Neuronal stem cell (in vitro differentiated cells): Measurements from ENCODE around the gene LRMDA.
A peak's percentile ranks its signal among the peaks of the same experiment; 100 is the strongest.

ENCODE experiments used
- DNase-seq: peaks from one replicate; pipeline ENCODE4 v3.0.0-alpha.2; 2013; ENCODE audit warnings: low spot score
- H2AFZ ChIP-seq: one replicate; pipeline ENCODE4 v1.6.1; 2013; ENCODE audit warnings: mild to moderate bottlenecking, low read length, inconsistent platforms
- H2AK5ac ChIP-seq: 2 replicates; pipeline ENCODE4 v1.6.1; 2013; ENCODE audit warnings: low read depth, mild to moderate bottlenecking, inconsistent platforms, low read length, moderate library complexity, mixed read lengths
- H2BK120ac ChIP-seq: 2 replicates; pipeline ENCODE4 v1.6.1; 2013; ENCODE audit warnings: low read depth, mild to moderate bottlenecking, inconsistent platforms, low read length, moderate library complexity, mixed read lengths
- H2BK12ac ChIP-seq: one replicate; pipeline ENCODE4 v1.6.1; 2013; ENCODE audit warnings: low read length, inconsistent platforms
- H2BK15ac ChIP-seq: 2 replicates; pipeline ENCODE4 v1.6.1; 2013; ENCODE audit warnings: mild to moderate bottlenecking, low read length, inconsistent platforms, mixed read lengths
- H2BK5ac ChIP-seq: one replicate; pipeline ENCODE4 v1.6.1; 2013; ENCODE audit warnings: inconsistent platforms, mild to moderate bottlenecking, low read length, moderate library complexity
- H3K14ac ChIP-seq: one replicate; pipeline ENCODE4 v1.6.1; 2013; ENCODE audit warnings: low read length, inconsistent platforms
- H3K18ac ChIP-seq: 2 replicates; pipeline ENCODE4 v1.6.1; 2013; ENCODE audit warnings: low read length, inconsistent platforms
- H3K23ac ChIP-seq: 2 replicates; pipeline ENCODE4 v1.6.1; 2013; ENCODE audit warnings: low read depth, mild to moderate bottlenecking, mixed read lengths, low read length, inconsistent platforms; ENCODE audit not compliant: poor library complexity
- H3K27ac ChIP-seq: replicated peaks from 3 replicates; pipeline ENCODE4 v1.5.1; 2013; ENCODE audit warnings: low read length, inconsistent platforms
- H3K27me3 ChIP-seq, 3 experiments: 2 replicates each; pipeline ENCODE4 v1.6.1; 2013; ENCODE audit warnings: low read length in 3 of 3, mild to moderate bottlenecking in 2 of 3, inconsistent platforms in 1 of 3, low read depth in 1 of 3, mixed read lengths in 1 of 3, moderate library complexity in 1 of 3; ENCODE audit not compliant: control insufficient read depth in 3 of 3, insufficient read depth in 3 of 3
- H3K36me3 ChIP-seq, 2 donors: replicated peaks in 1 of 2; 2 replicates each; pipeline ENCODE4 v1.6.1; 2013; ENCODE audit warnings: low read length in 2 of 2; ENCODE audit not compliant: control insufficient read depth in 2 of 2, insufficient read depth in 2 of 2
- H3K4ac ChIP-seq: 2 replicates; pipeline ENCODE4 v1.6.1; 2013; ENCODE audit warnings: inconsistent platforms, mild to moderate bottlenecking, low read length, moderate library complexity
- H3K4me1 ChIP-seq, 2 donors: 1 replicate in 1 of 2; 2 replicates in 1 of 2; pipeline ENCODE4 v1.6.1; 2013; ENCODE audit warnings: low read length in 2 of 2, low read depth in 1 of 2; ENCODE audit not compliant: control insufficient read depth in 2 of 2, insufficient read depth in 1 of 2
- H3K4me2 ChIP-seq: one replicate; pipeline ENCODE4 v1.6.1; 2013; ENCODE audit warnings: mild to moderate bottlenecking, low read length, inconsistent platforms; ENCODE audit not compliant: insufficient read depth, poor library complexity, severe bottlenecking
- H3K4me3 ChIP-seq, 2 donors: 2 replicates each; pipeline ENCODE4 v1.5.1; 2013; ENCODE audit warnings: low read length in 2 of 2, mild to moderate bottlenecking in 2 of 2, inconsistent platforms in 1 of 2, moderate library complexity in 1 of 2
- H3K79me1 ChIP-seq: one replicate; pipeline ENCODE4 v1.6.1; 2013; ENCODE audit warnings: low read depth, mild to moderate bottlenecking, inconsistent platforms, low read length, moderate library complexity
- H3K9ac ChIP-seq: one replicate; pipeline ENCODE4 v1.6.1; 2013; ENCODE audit warnings: mild to moderate bottlenecking, low read depth, low read length, inconsistent platforms; ENCODE audit not compliant: poor library complexity
- H3K9me3 ChIP-seq, 2 donors: replicated peaks in 1 of 2; 2 replicates each; pipeline versions ENCODE3 to v1.6.1; 2013; ENCODE audit warnings: low read length in 2 of 2, mild to moderate bottlenecking in 2 of 2, inconsistent platforms in 1 of 2, low read depth in 1 of 2, mixed read lengths in 1 of 2, moderate library complexity in 1 of 2; ENCODE audit not compliant: control insufficient read depth in 2 of 2, insufficient read depth in 1 of 2
- H4K8ac ChIP-seq: one replicate; pipeline ENCODE4 v1.6.1; 2013; ENCODE audit warnings: low read depth, mild to moderate bottlenecking, inconsistent platforms, low read length, moderate library complexity
- H4K91ac ChIP-seq: one replicate; pipeline ENCODE4 v1.6.1; 2013; ENCODE audit warnings: low read length, low read depth, mild to moderate bottlenecking, inconsistent platforms; ENCODE audit not compliant: poor library complexity
- WGBS, 2 donors: extraction: QIAGEN DNeasy Blood & Tissue Kit; methylation state at CpG; one replicate each; pipeline ENCODE4 v1.1.7; 2013; ENCODE audit warnings: missing lambda C conversion rate in 2 of 2, mixed read lengths in 1 of 2; ENCODE audit not compliant: insufficient read length in 2 of 2, insufficient replicate concordance in 1 of 2; ENCODE audit errors: extremely low coverage in 2 of 2; 5-methylcytosine and 5-hydroxymethylcytosine counted together

Gene LRMDA

DNA sequence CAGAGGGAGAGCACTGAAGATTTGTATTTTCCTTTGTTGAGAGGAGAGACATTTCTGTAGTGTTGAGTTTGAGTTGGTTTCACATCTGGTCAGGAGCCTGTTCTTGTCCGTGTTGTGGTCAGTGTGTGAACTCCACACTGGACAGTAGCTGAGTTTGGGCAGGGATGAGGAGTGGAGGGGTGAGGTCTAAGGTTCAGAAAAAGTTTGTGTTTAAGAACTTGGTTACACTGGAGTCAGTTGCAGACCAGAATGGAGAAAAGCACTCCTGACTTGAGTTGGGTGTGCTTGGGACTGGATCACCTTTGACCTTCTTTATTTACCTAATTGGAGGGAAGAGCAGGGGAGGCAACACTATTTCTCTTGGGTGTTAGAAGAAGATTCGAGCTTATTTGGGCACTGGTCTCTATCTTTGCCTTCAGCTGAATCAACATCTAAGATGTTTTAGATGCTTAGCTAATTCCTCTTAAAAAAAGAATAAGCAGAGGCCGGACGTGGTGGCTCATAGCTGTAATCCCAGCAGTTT, 8.9 kb downstream of the LRMDA start:
- H4K8ac ChIP-seq = no peak overlapping the region
- H2BK120ac ChIP-seq = no peak overlapping the region
- no CpG with 5 or more reads among the region's 4 CpGs for WGBS, 2 donors
- H2AK5ac ChIP-seq = no peak overlapping the region
- peaks cover 0 to 9% of the 10 kb centered on the region in 2 donors for H3K4me1 ChIP-seq
- H2BK5ac ChIP-seq = no peak overlapping the region
- DNase-seq = no peak
- no peak overlapping the region for H3K9ac ChIP-seq
- H3K18ac ChIP-seq = no peak overlapping the region
- no peak overlapping the region for H3K4me3 ChIP-seq
- H4K91ac ChIP-seq = no peak overlapping the region
- H3K79me1 ChIP-seq = no peaks in the 10 kb centered on the region
- H3K36me3 ChIP-seq = no peaks in the 10 kb centered on the region
- H2AFZ ChIP-seq = no peak overlapping the region
- no peak overlapping the region for H3K27ac ChIP-seq
- H3K4ac ChIP-seq = no peak overlapping the region
- H3K4me2 ChIP-seq = no peak overlapping the region
- H2BK12ac ChIP-seq = no peak overlapping the region
- peaks cover 4 to 20% of the 10 kb centered on the region in 2 donors for H3K9me3 ChIP-seq
- no peak overlapping the region for H2BK15ac ChIP-seq
- H3K27me3 ChIP-seq = no peaks in the 10 kb centered on the region
- no peak overlapping the region for H3K23ac ChIP-seq
- no peak overlapping the region for H3K14ac ChIP-seq

- no peak overlapping the region for H3K4me2 ChIP-seq
- H3K4ac ChIP-seq = no peak overlapping the region
- H3K79me1 ChIP-seq = no peaks in the 10 kb centered on the region
- H3K4me1 ChIP-seq = peaks cover 0 to 9% of the 10 kb centered on the region in 2 donors
- no peak overlapping the region for H3K4me3 ChIP-seq
- H3K27me3 ChIP-seq = no peaks in the 10 kb centered on the region
- no peak overlapping the region for H4K8ac ChIP-seq
- no peak overlapping the region for H2BK5ac ChIP-seq
- H3K14ac ChIP-seq = no peak overlapping the region
- no peak overlapping the region for H2BK12ac ChIP-seq
- no peak overlapping the region for H3K9ac ChIP-seq
- no peak overlapping the region for H2BK120ac ChIP-seq
- no peaks in the 10 kb centered on the region for H3K36me3 ChIP-seq
- no peak for DNase-seq
- H3K18ac ChIP-seq = peak overlapping the region; percentile 70
- H3K27ac ChIP-seq = no peak overlapping the region
- H2BK15ac ChIP-seq = no peak overlapping the region
- no peak overlapping the region for H3K23ac ChIP-seq
- no peak overlapping the region for H4K91ac ChIP-seq
- no CpG with 5 or more reads among the region's 4 CpGs for WGBS, 2 donors
- peaks cover 7 to 20% of the 10 kb centered on the region in 2 donors for H3K9me3 ChIP-seq
- no peak overlapping the region for H2AFZ ChIP-seq
- no peak overlapping the region for H2AK5ac ChIP-seq
Observed at GRCh38 chr10:75441196-75441595, 9.8 kb downstream of the LRMDA start.

DNA sequence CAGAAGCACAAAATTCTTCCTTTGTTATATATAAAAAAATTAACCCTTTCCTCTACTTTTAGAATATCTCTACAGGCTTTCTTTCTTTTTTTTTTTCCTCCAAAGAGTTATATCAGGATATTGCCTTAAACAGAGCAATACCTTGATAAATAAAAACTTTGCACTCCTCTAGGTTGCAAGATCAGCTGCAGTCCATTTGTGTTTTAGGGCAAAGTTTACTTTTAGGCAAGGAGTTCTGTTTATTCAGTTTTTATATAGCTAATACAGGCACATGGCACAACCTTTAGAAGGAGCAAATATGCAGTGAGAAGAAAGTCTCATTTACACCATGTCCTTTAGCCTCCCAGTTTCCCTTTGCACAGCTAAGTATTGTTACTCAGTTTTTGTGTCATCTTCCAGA, 10.3 kb downstream of the LRMDA start:
- H3K4me2 ChIP-seq = no peak overlapping the region
- H4K8ac ChIP-seq = no peak overlapping the region
- no peak overlapping the region for H2AK5ac ChIP-seq
- no peaks in the 10 kb centered on the region for H3K79me1 ChIP-seq
- no peak overlapping the region for H2BK15ac ChIP-seq
- H2BK120ac ChIP-seq = no peak overlapping the region
- peaks cover 0 to 9% of the 10 kb centered on the region in 2 donors for H3K4me1 ChIP-seq
- H3K23ac ChIP-seq = no peak overlapping the region
- H3K27ac ChIP-seq = no peak overlapping the region
- no peak overlapping the region for H3K9ac ChIP-seq
- H4K91ac ChIP-seq = no peak overlapping the region
- H2AFZ ChIP-seq = no peak overlapping the region
- no peaks in the 10 kb centered on the region for H3K36me3 ChIP-seq
- H3K14ac ChIP-seq = no peak overlapping the region
- H3K4ac ChIP-seq = no peak overlapping the region
- no peak overlapping the region for H3K18ac ChIP-seq
- DNase-seq = no peak
- no peak overlapping the region for H2BK12ac ChIP-seq
- H3K27me3 ChIP-seq = no peaks in the 10 kb centered on the region
- H3K9me3 ChIP-seq = peaks cover 7 to 20% of the 10 kb centered on the region in 2 donors
- H3K4me3 ChIP-seq = no peak overlapping the region
- no peak overlapping the region for H2BK5ac ChIP-seq

GRCh38 chr10:75443362-75443761, 11.9 kb downstream of the LRMDA start:
- WGBS, 2 donors = no CpG with 5 or more reads among the region's 2 CpGs
- H3K18ac ChIP-seq = no peak overlapping the region
- H4K8ac ChIP-seq = no peak overlapping the region

More at GRCh38 chr10:75443362-75443761, 11.9 kb downstream of the LRMDA start:
- H3K36me3 ChIP-seq = no peaks in the 10 kb centered on the region
- no peak overlapping the region for H3K4ac ChIP-seq
- H3K23ac ChIP-seq = no peak overlapping the region
- no peak overlapping the region for H2BK5ac ChIP-seq
- DNase-seq = no peak
- H2AK5ac ChIP-seq = no peak overlapping the region
- peaks cover 0 to 6% of the 10 kb centered on the region in 2 donors for H3K4me1 ChIP-seq
- H3K79me1 ChIP-seq = no peaks in the 10 kb centered on the region
- no peak overlapping the region for H3K4me3 ChIP-seq
- H3K4me2 ChIP-seq = no peak overlapping the region
- H2BK15ac ChIP-seq = no peak overlapping the region
- H3K27me3 ChIP-seq = no peaks in the 10 kb centered on the region
- H4K91ac ChIP-seq = no peak overlapping the region
- no peak overlapping the region for H3K14ac ChIP-seq
- H2AFZ ChIP-seq = no peak overlapping the region
- no peak overlapping the region for H2BK12ac ChIP-seq
- H2BK120ac ChIP-seq = no peak overlapping the region
- no peak overlapping the region for H3K9ac ChIP-seq
- peaks cover 7 to 24% of the 10 kb centered on the region in 2 donors for H3K9me3 ChIP-seq
- no peak overlapping the region for H3K27ac ChIP-seq
